UCSD-AML1 (cell line): ENCODE results near the gene REV1.
"Not testable (repeated sequence)": the region's sequence is repeated elsewhere in the genome, so short reads cannot be mapped to it uniquely, and the experiment has no call there.

Experiments used
- DNase-seq: peaks from one replicate; lab custom pipeline; 2025; ENCODE audit not compliant: unreplicated experiment; lab: John Stamatoyannopoulos, UW

Gene REV1

GRCh38 chr2:99487906-99488305 is 1.9 kb downstream of the REV1 start:
- DNase-seq = no peak

GRCh38 chr2:99485824-99486223 is 4.0 kb downstream of the REV1 start:
- no peak for DNase-seq

- DNase-seq = no peak
Measured at GRCh38 chr2:99485411-99485810, 4.4 kb downstream of the REV1 start.

GRCh38 chr2:99484205-99484604 is 5.6 kb downstream of the REV1 start:
- no peak for DNase-seq

GRCh38 chr2:99481941-99482340 is 7.9 kb downstream of the REV1 start:
- no peak for DNase-seq

GRCh38 chr2:99481527-99481926 is 8.3 kb downstream of the REV1 start:
- no peak for DNase-seq

- no peak for DNase-seq
Measured at GRCh38 chr2:99480390-99480789, 9.4 kb downstream of the REV1 start.

- no peak for DNase-seq
Measured at GRCh38 chr2:99478632-99479031, 11.2 kb downstream of the REV1 start.

GRCh38 chr2:99477054-99477453 is 12.8 kb downstream of the REV1 start:
- no peak for DNase-seq

GRCh38 chr2:99476629-99477028 is 13.2 kb downstream of the REV1 start:
- no peak for DNase-seq

- DNase-seq = not testable (repeated sequence)
Measured at GRCh38 chr2:99475095-99475494, 14.7 kb downstream of the REV1 start.

- DNase-seq = no peak
Measured at GRCh38 chr2:99473518-99474083, 16.2 kb downstream of the REV1 start.

GRCh38 chr2:99472600-99472960 is 17.2 kb downstream of the REV1 start:
- no peak for DNase-seq

- DNase-seq = no peak
Measured at GRCh38 chr2:99471654-99472599, 17.9 kb downstream of the REV1 start.

- DNase-seq = no peak
Measured at GRCh38 chr2:99470957-99471356, 18.9 kb downstream of the REV1 start.

GRCh38 chr2:99470459-99470858 is 19.4 kb downstream of the REV1 start:
- DNase-seq = not testable (repeated sequence)

- no peak for DNase-seq
Measured at GRCh38 chr2:99469394-99469793, 20.4 kb downstream of the REV1 start.

GRCh38 chr2:99468155-99468554 is 21.7 kb downstream of the REV1 start:
- DNase-seq = no peak

- DNase-seq = no peak
Measured at GRCh38 chr2:99467390-99467789, 22.4 kb downstream of the REV1 start.

- DNase-seq = no peak
Measured at GRCh38 chr2:99461828-99462483, 27.9 kb downstream of the REV1 start.

- DNase-seq = no peak
Measured at GRCh38 chr2:99458529-99458928, 31.3 kb downstream of the REV1 start.

GRCh38 chr2:99451686-99452085 is 38.1 kb downstream of the REV1 start:
- DNase-seq = no peak
